B cell (primary cell): Measurements from ENCODE around the gene EGFLAM. TPM values are rescaled to one million over a fixed set of nuclear protein-coding genes. Genes with fewer than 3 reads are reported as not detected.

Source experiments
- ATAC-seq: fragments of 200-7000 bp; cut with Tn5 transposase; one replicate; pipeline ENCODE4 v1.10.0; 2021; ENCODE audit warnings: low read depth, mild to moderate bottlenecking, moderate number of reproducible peaks, moderate library complexity
- CTCF ChIA-PET: fragments of 350-600 bp; sonication (Branson Sonifier 250); formaldehyde crosslinking; loops from one replicate; lab custom pipeline; 2021; ENCODE audit warnings: antibody characterized with exemption, inconsistent platforms; lab: Charles Lee
- POLR2A ChIA-PET: fragments of 350-600 bp; sonication (Branson Sonifier 250); formaldehyde crosslinking; loops from one replicate; lab custom pipeline; 2021; ENCODE audit warnings: antibody characterized with exemption; lab: Charles Lee
- DNase-seq: peaks from one replicate; pipeline ENCODE4 v3.0.0; 2013
- H2AFZ ChIP-seq: 2 replicates; pipeline ENCODE4 v1.6.1; 2012; ENCODE audit warnings: mild to moderate bottlenecking, low read depth, low read length; ENCODE audit not compliant: insufficient read depth, poor library complexity, severe bottlenecking
- H3K27ac ChIP-seq, 2 donors: 1 replicate in 1 of 2; 2 replicates in 1 of 2; pipeline ENCODE4 v1.5.1; 2012 to 2013; ENCODE audit warnings: low read length in 2 of 2, mild to moderate bottlenecking in 2 of 2, moderate library complexity in 1 of 2
- H3K27me3 ChIP-seq, 4 experiments: fragments of 200-600 bp in 1 of 4; sonication (generic) in 1 of 4; replicated peaks in 1 of 4; 1 replicate in 2 of 4; 2 replicates in 2 of 4; pipeline versions ENCODE4 v1.6.1 to v1.7.0; 2013 to 2016; ENCODE audit warnings: low read length in 3 of 4, mild to moderate bottlenecking in 2 of 4, mixed read lengths in 1 of 4, moderate library complexity in 1 of 4; ENCODE audit not compliant: insufficient read depth in 4 of 4, control insufficient read depth in 3 of 4; ENCODE audit errors: control extremely low read depth in 1 of 4
- H3K36me3 ChIP-seq, 2 experiments: replicated peaks in 1 of 2; 1 replicate in 1 of 2; 2 replicates in 1 of 2; pipeline versions ENCODE4 v1.6.1 to v1.7.1; 2013; ENCODE audit warnings: low read length in 1 of 2; ENCODE audit not compliant: insufficient read depth in 2 of 2, control insufficient read depth in 1 of 2; ENCODE audit errors: control extremely low read depth in 1 of 2, extremely low read depth in 1 of 2
- H3K4me1 ChIP-seq, 2 donors: fragments of 200-600 bp in 1 of 2; sonication (generic) in 1 of 2; 1 replicate in 1 of 2; 2 replicates in 1 of 2; pipeline versions ENCODE4 v1.5.1 to v1.6.1; 2013 to 2017; ENCODE audit warnings: low read length in 2 of 2; ENCODE audit not compliant: control insufficient read depth in 2 of 2, insufficient read depth in 2 of 2
- H3K4me2 ChIP-seq: replicated peaks from 2 replicates; pipeline ENCODE3; 2012; ENCODE audit warnings: mild to moderate bottlenecking, low read depth, low read length; ENCODE audit not compliant: poor library complexity, severe bottlenecking
- H3K4me3 ChIP-seq, 5 experiments: fragments of 200-600 bp in 1 of 5; sonication (generic) in 1 of 5; 1 replicate in 3 of 5; 2 replicates in 2 of 5; pipeline versions ENCODE4 v1.5.1 to v1.7.0; 2011 to 2016; ENCODE audit warnings: low read length in 4 of 5, mild to moderate bottlenecking in 4 of 5, low read depth in 2 of 5, control low read depth in 1 of 5, moderate library complexity in 1 of 5; ENCODE audit not compliant: insufficient read depth in 1 of 5; ENCODE audit errors: control extremely low read depth in 1 of 5, extremely low read depth in 1 of 5
- H3K79me2 ChIP-seq: fragments of 200-600 bp; sonication (generic); one replicate; pipeline ENCODE4 v1.6.0; 2016; ENCODE audit warnings: low read length; ENCODE audit not compliant: control insufficient read depth, insufficient read depth
- H3K9ac ChIP-seq: fragments of 200-600 bp; sonication (generic); 2 replicates; pipeline ENCODE4 v1.6.1; 2017; ENCODE audit warnings: mild to moderate bottlenecking, low read length, moderate library complexity
- H3K9me3 ChIP-seq, 3 donors: one replicate each; pipeline versions ENCODE4 v1.6.1 to v1.7.1; 2013; ENCODE audit warnings: low read length in 2 of 3; ENCODE audit not compliant: control insufficient read depth in 2 of 3, insufficient read depth in 1 of 3; ENCODE audit errors: control extremely low read depth in 1 of 3
- H4K20me1 ChIP-seq: 2 replicates; pipeline ENCODE4 v1.6.0; 2012; ENCODE audit warnings: mild to moderate bottlenecking, low read length; ENCODE audit not compliant: insufficient read depth, control insufficient read depth, poor library complexity, severe bottlenecking
- H3K27ac Mint-ChIP-seq: one replicate; pipeline ENCODE4 v1.8.0; 2021; ENCODE audit warnings: mixed read lengths
- H3K27me3 Mint-ChIP-seq: one replicate; pipeline ENCODE4 v1.8.0; 2021; ENCODE audit warnings: mixed read lengths
- H3K4me1 Mint-ChIP-seq: one replicate; pipeline ENCODE4 v1.8.0; 2021; ENCODE audit warnings: mixed read lengths
- H3K4me3 Mint-ChIP-seq: one replicate; pipeline ENCODE4 v1.8.0; 2021; ENCODE audit warnings: mixed read lengths
- H3K9me3 Mint-ChIP-seq: one replicate; pipeline ENCODE4 v1.8.0; 2022; ENCODE audit warnings: mixed read lengths; ENCODE audit not compliant: insufficient read depth
- EZH2 ChIP-seq: IDR thresholded peaks from 2 replicates; pipeline ENCODE4 v1.6.1; 2012; ENCODE audit warnings: borderline replicate concordance, low read depth, mild to moderate bottlenecking, moderate library complexity, low read length; ENCODE audit not compliant: insufficient read depth, poor library complexity, severe bottlenecking
- WGBS: methylation state at CpG from one replicate; pipeline ENCODE4 v1.1.5; 2013; ENCODE audit warnings: missing lambda C conversion rate; ENCODE audit not compliant: insufficient coverage; 5-methylcytosine and 5-hydroxymethylcytosine counted together
- intact Hi-C: fragments of 100-400 bp; cut with micrococcal nuclease; formaldehyde crosslinking; loops from one replicate; pipeline ENCODE4 v1.10.0; 2022
- polyA plus RNA-seq: library from polyadenylated mRNA; depleted of rRNA; stranded (reverse); fragments of >200 nt; gene quantifications from 2 replicates; pipeline ENCODE4 v1.2.3, GENCODE V29; 2012
- total RNA-seq, 2 donors: library from RNA; stranded (reverse); fragments of 120-200 nt in 1 of 2; gene quantifications; 1 replicate in 1 of 2; 2 replicates in 1 of 2; pipeline versions ENCODE4 v1.2.3 to v1.2.4, GENCODE V29; 2013 to 2022
- TF ChIP-seq, protein P1 (sequence below): fragments of 200-600 bp; IDR thresholded peaks from one replicate; pipeline ENCODE4 v1.8.0; 2022; ENCODE audit warnings: antibody characterized with exemption, mild to moderate bottlenecking

The EGFLAM gene
- total and polyA plus RNA-seq, 2 donors (not counting 1 experiment from before 2014, with no cell fraction given) = not detected

DNA sequence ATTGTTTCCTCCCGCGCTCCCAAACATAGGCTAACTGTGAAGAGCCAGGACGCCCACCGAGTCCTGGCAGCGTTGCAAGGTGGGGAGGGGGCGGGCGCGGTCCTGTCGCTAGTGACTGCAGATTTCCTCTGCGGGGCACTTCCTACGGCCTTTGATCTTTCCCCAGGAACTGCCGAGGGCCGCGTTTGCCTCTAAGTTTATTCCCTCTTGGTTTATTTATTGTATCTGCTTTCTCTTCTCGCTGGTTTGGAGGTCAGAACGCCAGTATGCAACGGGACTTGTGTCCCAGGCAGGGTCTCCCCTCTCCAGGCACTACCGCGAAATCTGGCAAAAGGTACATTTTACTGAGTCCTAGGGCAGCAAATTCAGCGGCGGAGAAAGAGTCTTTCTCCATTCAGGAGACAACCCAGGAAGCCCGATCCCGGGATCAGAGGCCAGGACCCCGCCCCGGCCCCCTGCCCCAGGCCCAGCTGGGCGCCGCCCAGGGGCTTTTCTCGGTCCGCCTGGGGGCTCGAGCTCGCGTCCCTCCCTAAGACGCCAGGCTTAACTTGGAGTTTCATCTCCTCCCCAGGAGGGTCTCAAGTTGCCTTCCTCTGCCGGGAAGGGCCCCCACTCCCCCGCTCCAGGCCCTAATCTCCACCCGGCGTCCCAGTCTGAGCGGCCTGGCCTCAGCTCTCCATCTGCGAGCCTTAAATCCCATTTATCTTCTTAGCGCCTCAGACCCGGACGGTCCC, 884 bp upstream of the EGFLAM start:
- Mint-ChIP-seq H3K27ac (no peak overlapping the region), H3K27me3 (peaks cover 55% of the 10 kb centered on the region), H3K9me3 (no peaks in the 10 kb centered on the region), H3K4me3 (no peak overlapping the region), H3K4me1 (peaks cover 6% of the 10 kb centered on the region)
- no peaks in the 10 kb centered on the region for H3K4me1 ChIP-seq
- H3K9ac ChIP-seq = no peak overlapping the region
- 7% methylated on average over 36 of the region's 42 CpGs for WGBS
- ChIA-PET CTCF (no interaction called here), POLR2A (no interaction called here)
- no peaks in the 10 kb centered on the region for H3K79me2 ChIP-seq
- peak overlapping the region; percentile 16 for H2AFZ ChIP-seq
- H3K9me3 ChIP-seq = peaks cover 0 to 4% (median 0%) of the 10 kb centered on the region in 3 donors
- no peak overlapping the region for H3K4me3 ChIP-seq
- TF ChIP-seq, protein P1, sequence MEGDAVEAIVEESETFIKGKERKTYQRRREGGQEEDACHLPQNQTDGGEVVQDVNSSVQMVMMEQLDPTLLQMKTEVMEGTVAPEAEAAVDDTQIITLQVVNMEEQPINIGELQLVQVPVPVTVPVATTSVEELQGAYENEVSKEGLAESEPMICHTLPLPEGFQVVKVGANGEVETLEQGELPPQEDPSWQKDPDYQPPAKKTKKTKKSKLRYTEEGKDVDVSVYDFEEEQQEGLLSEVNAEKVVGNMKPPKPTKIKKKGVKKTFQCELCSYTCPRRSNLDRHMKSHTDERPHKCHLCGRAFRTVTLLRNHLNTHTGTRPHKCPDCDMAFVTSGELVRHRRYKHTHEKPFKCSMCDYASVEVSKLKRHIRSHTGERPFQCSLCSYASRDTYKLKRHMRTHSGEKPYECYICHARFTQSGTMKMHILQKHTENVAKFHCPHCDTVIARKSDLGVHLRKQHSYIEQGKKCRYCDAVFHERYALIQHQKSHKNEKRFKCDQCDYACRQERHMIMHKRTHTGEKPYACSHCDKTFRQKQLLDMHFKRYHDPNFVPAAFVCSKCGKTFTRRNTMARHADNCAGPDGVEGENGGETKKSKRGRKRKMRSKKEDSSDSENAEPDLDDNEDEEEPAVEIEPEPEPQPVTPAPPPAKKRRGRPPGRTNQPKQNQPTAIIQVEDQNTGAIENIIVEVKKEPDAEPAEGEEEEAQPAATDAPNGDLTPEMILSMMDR = no peak
- TF ChIP-seq EZH2 = no peak
- intact Hi-C loops = no loop called here
- H3K36me3 ChIP-seq = no peaks in the 10 kb centered on the region
- H4K20me1 ChIP-seq = no peaks in the 10 kb centered on the region
- DNase-seq (no peak), ATAC-seq (no peak)
- no peak overlapping the region for H3K27ac ChIP-seq
- H3K27me3 ChIP-seq = peaks cover 0 to 35% (median 19%) of the 10 kb centered on the region in 4 experiments
- no peak overlapping the region for H3K4me2 ChIP-seq

DNA sequence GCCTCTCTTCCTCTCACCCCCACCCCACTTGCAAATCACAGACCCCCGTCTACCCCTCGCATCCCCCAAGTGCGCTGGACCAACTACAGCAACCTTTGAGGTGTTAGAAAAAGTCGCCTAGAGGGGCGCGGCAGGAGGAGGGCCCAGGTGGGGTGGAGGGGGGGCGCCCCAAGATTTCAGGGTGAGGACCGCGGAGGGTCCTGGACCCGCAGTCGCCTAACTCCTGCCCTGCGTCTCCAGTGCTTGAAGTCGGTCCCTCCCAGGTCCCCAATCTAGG, 379 bp upstream of the EGFLAM start:
- H3K27ac ChIP-seq = no peak overlapping the region
- H3K9me3 ChIP-seq = peaks cover 0 to 4% (median 0%) of the 10 kb centered on the region in 3 donors
- H3K9me3 Mint-ChIP-seq = no peaks in the 10 kb centered on the region
- no peaks in the 10 kb centered on the region for H4K20me1 ChIP-seq
- no peak overlapping the region for H3K4me3 ChIP-seq
- peaks cover 57% of the 10 kb centered on the region for H3K27me3 Mint-ChIP-seq
- H3K27me3 ChIP-seq = peaks cover 0 to 35% (median 19%) of the 10 kb centered on the region in 4 experiments
- POLR2A ChIA-PET = no interaction called here
- CTCF ChIA-PET = no interaction called here
- TF ChIP-seq, protein P1 = no peak
- TF ChIP-seq EZH2 = no peak
- no peak overlapping the region for H3K9ac ChIP-seq
- no peaks in the 10 kb centered on the region for H3K36me3 ChIP-seq
- no peaks in the 10 kb centered on the region for H3K79me2 ChIP-seq
- no peak overlapping the region for H3K27ac Mint-ChIP-seq
- intact Hi-C loops = no loop called here
- H3K4me2 ChIP-seq = no peak overlapping the region
- 4% methylated on average over 10 of the region's 13 CpGs for WGBS
- H3K4me3 Mint-ChIP-seq = no peak overlapping the region
- no peak overlapping the region for H2AFZ ChIP-seq
- H3K4me1 Mint-ChIP-seq = peaks cover 6% of the 10 kb centered on the region
- ATAC-seq (no peak), DNase-seq (no peak)
- H3K4me1 ChIP-seq = no peaks in the 10 kb centered on the region
